SW 1271 (cell line): Measurements from ENCODE around the gene G3BP1.
"Not testable (repeated sequence)": the region's sequence is repeated elsewhere in the genome, so short reads cannot be mapped to it uniquely, and the experiment has no call there.

Experiments
- DNase-seq, 2 experiments: peaks; one replicate each; lab custom pipeline; 2025; lab: John Stamatoyannopoulos, UW

G3BP1 gene

GRCh38 chr5:151755383-151755782 lies 16.4 kb upstream of the G3BP1 start:
- DNase-seq: no peak

- no peak for DNase-seq
These were observed 14.3 kb upstream of the G3BP1 start for GRCh38 chr5:151757233-151758140.

GRCh38 chr5:151758141-151758429 lies 13.7 kb upstream of the G3BP1 start:
- no peak for DNase-seq

DNA sequence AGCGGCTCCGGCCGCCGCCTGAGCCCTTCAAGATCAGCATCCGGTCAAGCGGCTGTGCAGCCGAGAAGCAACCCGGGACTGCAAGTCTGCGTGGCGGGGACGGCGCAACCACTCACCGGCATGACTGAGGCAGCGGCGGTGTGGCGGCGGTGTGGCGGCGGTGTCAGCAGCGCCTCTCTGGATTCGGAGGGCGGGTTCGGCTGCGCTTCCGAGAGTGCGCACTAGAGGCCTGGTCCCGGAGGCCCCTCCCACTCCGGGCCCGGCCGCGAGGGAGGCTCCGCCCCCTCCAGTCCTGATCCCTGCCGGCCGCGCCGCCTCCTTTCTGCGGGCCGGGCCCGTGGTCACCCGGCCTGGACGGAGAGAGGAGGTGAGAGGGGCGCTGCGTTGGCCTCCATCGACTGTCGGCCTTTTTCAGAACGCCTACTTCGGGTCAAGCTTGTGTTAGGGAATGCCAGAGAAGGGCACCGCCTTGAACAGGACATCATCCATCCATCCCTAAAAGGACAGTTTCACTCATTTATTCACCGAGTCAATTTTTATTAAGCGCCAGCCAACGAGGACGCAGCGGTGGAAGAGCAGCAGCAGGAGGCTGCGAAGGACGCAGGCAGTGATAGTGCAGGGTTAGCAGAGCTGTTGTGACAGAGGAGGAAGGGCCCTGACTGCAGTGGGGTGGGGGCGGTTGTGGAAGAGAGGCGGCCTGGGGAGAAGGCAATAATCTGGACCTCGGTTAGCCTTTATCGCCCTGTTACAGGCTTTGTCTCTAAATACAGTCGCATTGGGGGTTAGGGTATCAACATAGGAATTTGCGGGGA lies 13.1 kb upstream of the G3BP1 start, which contains the start of gene ATOX1:
TSS of gene ATOX1 (minus strand) at position 202 of the 812 bp plus-strand sequence. CDS start at position 122, 80 bp downstream.
- DNase-seq: peak; percentile 79 to 87

GRCh38 chr5:151764801-151765200 lies 7.0 kb upstream of the G3BP1 start:
- no peak for DNase-seq

DNA sequence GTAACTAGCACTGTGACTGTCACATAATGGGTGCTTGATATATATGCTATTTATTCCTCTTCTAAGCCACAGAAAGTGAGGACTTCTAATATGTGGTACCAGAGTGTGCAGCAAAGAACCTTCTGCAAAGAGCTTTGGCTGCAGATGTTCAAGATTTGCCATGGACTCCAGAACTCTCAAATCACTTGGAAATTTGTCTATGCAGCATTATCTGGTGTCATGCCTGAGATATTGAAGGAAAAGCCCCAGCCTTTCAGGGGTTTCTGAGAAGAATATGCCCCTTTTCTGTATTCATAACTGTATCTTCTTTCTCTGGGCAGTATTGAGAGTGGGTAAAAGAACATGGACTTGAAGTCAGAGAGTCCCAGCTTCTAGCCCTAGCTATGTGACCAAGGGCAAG lies 4.8 kb upstream of the G3BP1 start:
- DNase-seq: no peak

DNA sequence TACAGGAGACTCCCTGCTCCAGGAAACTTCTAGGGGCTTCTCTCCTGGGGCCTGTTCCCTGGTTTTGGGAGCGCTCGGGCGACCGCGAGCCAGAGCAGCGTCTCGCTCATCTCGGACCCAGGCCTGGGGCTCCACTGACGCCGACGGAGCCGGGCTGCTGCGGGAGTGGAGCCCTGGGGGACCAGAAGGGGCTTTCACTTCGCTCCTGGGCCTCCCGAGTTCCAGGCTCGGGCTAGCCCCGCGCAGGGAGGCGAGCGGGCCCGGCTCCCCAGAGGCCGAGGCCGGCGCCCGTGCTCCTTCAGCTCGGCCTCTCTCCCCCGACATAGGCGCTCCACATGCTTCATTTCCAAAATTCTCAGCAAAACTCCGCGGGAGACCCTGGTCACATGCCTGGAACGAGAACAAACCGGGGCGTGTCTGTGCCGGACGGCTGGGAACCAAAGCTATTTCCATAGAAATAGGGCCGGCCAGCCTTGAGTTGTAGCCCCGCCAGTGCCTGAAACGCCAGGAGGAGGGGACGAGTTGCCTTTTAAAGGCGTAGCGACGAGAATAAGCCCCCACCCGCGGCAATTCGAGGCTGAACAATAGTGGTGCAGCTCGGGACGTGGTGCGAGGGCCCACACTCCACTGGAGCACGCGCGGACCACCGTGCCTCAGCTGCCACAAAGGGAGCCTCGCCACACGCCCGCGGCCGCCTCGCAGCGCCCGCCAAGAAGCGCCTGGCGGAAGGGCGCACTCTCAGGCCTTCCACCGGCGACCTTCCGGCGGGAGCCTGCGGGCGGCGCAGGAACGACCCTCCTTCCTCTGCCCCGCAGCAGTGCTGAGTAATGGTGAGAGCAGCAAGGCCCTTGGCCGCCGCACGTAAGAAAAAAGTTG lies 1.1 kb upstream of the G3BP1 start:
- peak; percentile 27 to 57 for DNase-seq

DNA sequence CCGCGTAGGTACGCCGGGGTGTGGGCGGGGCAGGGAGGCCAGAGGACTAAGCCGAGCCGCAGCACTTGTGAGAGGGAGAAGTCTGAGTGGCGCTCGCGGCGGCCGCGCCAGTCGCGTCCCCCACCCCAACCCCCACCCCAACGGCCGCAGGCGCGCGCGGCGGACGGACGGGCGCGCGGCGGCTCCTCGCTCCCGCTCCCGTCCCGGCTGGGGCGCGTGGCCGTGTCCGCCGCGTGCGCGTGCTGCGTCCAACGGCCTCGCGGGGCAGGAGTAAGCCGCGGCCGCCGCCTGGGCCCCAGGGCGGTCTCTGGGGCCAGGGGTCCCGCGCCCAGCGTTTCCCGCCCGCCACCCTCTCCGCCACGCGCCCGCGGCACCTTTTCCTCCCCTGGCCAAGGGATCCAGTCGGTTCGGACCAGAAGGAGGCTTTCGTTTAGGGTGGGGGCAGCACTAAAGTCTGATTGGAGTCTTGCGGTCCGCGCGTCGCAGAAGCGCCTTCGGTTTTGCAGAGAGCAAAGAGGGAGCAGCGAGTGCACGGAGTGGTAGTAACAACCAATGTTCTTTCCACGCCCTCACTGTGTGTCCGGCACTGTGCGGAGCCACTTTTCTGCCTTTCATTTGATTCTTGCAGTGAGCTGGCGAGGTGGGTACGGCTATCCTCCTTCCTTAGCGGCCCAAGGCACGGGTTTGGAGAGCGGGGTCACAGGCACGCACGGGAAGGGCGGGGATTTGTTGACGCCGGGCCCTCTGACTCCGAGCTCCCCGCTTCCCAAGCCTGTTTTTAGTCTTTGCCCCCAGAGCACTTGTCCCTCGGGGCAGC lies 483 bp downstream of the G3BP1 start:
- DNase-seq: peak in 1 of 2 experiments; percentile 64

DNA sequence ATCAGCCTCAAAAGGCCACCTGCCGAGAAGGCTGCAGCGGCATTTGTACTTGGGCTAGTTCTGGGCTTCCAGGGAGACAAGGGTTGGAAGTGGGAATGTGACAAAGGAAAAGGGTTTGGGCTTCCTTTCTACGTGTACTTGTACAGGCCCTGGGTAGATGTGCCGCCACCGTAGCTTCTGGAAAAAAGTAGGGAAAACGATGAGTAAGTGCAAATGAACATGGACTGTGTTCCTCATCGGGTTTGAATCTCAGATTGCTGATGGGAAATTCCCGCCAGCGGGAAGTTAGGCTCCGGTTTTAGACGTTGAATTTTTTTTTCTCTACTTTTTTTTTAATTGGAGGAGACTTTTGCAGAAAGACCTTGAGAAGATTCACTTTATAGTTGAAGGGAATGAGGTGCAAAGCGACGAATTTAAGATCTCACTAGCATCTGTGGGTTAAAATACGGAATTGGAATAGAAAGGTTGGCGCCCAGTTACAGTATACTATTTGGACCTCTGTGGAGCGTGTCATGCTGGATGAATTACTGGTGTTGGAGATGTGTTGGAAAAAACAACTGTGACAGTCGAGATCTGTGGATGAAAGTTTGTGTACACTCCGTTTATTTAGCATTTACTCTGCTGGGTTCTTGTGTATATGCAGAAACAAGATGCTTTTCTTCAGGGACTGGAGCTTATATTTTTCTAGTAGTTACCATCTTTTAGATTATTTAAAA lies 1.2 kb downstream of the G3BP1 start:
- peak in 1 of 2 experiments; percentile 64 for DNase-seq

GRCh38 chr5:151773951-151774350 lies 2.2 kb downstream of the G3BP1 start:
- no peak for DNase-seq

GRCh38 chr5:151775025-151775606 lies 3.4 kb downstream of the G3BP1 start:
- no peak for DNase-seq

GRCh38 chr5:151779531-151780125 lies 7.9 kb downstream of the G3BP1 start:
- DNase-seq: no peak

DNA sequence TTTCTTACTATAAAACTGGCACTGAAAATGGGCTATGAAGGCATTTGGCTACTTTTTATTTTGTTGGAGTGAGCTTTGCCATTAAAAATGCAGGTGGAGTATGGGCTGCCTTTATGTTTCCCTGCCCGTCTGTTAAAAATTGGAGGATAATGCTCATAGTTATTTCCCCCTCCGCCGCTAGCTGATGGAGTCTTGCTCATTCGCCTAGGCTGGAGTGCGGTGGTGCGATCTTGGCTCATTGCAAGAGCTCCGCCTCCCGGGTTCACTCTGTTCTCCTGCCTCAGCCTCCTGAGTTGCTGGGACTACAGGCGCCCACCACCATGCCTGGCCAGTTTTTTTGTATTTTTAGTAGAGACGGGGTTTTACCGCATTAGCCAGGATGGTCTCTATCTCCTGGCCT lies 8.6 kb downstream of the G3BP1 start:
- DNase-seq: no peak

- no peak for DNase-seq
These were observed 9.4 kb downstream of the G3BP1 start for GRCh38 chr5:151781201-151781600.

- not testable (repeated sequence) for DNase-seq
These were observed 11.9 kb downstream of the G3BP1 start for GRCh38 chr5:151783664-151784063.

- DNase-seq: no peak
These were observed 12.4 kb downstream of the G3BP1 start for GRCh38 chr5:151784141-151784540.

DNA sequence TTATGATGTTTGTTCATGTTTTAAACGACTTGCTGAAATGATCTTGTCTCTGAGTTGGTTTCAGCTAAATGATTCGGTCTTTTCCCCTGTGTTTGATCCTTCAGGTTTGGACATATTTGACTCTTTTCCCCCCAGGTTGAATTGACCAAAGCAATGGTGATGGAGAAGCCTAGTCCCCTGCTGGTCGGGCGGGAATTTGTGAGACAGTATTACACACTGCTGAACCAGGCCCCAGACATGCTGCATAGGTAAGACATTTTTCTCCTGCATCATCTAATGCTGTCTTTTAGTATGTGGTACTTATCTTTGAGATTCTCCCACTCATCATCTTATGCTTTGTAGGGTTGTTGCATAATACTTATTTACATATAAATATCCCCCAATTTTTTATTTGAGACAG lies 14.7 kb downstream of the G3BP1 start:
- DNase-seq: no peak

GRCh38 chr5:151787817-151788216 lies 16.1 kb downstream of the G3BP1 start:
- DNase-seq: no peak

- no peak for DNase-seq
These were observed 21.6 kb downstream of the G3BP1 start for GRCh38 chr5:151793358-151793757.

DNA sequence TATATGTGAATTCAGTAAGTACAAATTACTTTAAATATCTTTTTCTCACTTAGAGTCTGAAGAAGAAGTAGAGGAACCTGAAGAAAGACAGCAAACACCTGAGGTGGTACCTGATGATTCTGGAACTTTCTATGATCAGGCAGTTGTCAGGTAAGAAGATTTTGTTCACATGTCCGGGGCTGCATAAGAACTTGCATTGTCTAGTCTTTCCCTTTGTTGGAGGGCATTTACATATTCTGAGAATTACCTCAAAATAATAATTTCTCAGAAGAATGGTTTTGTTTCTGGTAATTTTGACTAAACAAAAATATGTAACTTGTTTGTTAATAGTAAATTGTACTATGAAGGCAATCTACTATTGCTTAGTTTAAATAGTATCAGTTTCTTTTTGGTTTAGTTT lies 23.7 kb downstream of the G3BP1 start:
- DNase-seq: no peak
